NCI-H2171 (cell line): Measurements from ENCODE around the gene PLEKHA5.
"Not testable (repeated sequence)": the region's sequence is repeated elsewhere in the genome, so short reads cannot be mapped to it uniquely, and the experiment has no call there.

Source experiments
- DNase-seq: peaks from one replicate; lab custom pipeline; 2025; lab: John Stamatoyannopoulos, UW

The PLEKHA5 gene

GRCh38 chr12:19201661-19202060, 72.1 kb downstream of the PLEKHA5 start:
- no peak for DNase-seq

GRCh38 chr12:19203013-19203412, 73.5 kb downstream of the PLEKHA5 start:
- DNase-seq = no peak

DNA sequence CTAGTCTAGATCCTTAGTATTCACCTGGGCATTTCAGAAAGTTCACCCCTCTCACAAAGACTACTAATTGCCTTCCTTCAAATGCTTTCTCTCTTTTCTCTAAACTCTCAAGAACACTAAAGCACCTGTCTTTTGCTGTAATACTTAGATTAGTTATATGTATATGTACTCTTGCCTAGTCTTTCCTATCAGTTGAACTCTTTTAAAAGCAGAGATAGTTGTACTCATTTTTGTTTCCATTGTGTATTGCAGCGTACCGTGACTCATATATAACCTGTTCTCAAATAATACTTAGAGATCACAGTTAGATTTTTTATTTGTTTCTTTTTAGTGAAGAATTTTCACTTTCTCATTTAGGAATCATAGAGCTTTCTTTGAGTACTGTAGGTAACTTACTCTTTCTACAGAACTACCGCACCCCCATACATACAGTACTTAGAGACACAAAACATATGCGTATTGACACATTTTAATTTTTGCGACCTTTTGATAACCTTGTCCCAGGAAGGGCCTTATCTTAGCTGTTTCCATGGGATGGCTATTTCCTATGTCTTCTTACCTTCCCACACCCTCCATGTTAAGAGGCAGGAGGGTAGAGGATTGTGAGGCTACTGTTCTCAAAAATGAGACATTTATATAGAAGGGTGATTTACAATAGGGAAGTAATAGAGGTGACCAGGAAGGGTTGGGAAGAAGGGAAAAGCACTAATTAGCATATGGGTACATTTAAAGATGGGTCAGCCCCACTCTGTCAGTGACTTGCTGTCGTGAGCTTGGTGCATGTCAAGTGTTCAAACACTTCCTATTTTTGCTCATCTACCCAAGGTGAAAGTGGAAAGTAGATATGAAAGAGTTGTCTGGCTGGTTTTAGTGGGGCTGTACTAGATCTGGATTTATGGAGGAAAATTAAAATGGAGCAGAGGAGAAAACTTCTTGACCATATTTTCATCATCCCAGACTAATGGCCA, 74.3 kb downstream of the PLEKHA5 start:
- no peak for DNase-seq

DNA sequence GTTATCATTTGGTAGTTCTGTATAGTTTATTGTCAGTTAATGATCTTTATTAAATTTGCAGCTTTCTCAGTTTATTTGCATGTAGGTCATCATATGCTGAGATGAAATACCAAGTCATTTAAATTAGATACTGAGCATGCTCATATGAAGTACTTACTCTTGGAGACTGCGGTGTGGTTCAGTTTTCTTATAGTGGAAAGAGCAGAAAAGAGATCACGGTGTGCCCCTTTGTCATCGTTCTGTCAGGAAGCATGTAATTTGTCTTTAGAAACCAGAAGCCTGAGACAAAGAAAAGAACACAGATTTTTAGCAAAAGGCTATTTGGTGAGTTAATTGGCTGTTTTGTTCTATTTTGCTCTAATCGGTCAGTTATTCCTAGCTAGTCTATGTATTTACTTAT, 75.6 kb downstream of the PLEKHA5 start:
- no peak for DNase-seq

DNA sequence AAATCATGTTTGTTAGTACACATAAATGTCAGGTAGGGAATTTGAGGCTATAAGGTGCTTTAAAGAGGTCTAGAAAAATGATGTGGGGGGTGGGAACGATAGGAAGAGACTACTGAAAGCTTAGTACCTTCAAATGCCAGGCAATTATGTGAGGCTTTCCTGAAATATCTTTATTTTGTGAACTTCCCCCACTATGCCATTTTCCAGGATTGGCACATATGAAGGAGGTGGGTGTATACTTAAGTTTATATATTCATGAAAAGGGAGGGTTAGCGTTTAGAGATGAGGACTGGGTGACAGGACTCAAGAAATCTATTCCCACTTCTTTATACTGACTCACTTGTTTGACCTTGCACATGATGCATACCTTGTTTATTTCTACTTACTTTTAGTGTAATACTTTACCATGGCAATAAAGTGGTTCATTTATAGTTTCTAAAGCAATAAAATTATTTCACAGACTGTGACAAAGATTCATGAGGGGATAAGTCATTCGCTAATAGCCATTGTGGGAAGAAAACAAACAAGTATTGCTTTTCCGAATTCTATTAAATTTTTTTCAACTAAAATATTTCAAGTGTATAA, 77.1 kb downstream of the PLEKHA5 start:
- DNase-seq = no peak

GRCh38 chr12:19208456-19208855, 78.9 kb downstream of the PLEKHA5 start:
- no peak for DNase-seq

DNA sequence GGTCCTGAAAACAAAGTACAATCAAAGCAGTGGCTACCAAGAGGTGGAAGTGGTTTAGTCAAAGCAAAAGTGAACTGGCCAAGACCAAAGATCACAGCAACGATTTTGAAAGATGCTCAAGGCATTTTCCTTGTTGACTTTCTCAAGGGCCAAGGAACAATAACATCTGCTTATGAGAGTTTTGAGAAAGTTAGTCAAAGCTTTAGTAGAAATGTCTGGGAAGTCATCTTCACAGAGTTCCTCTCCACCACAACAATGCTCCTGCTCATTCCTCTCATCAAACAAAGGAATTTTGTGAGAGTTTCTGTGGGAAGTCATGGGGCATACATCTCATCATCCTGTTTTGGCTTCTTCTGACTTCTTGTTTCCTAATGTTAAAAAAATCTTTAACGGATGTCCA, 80.1 kb downstream of the PLEKHA5 start:
- DNase-seq = no peak

DNA sequence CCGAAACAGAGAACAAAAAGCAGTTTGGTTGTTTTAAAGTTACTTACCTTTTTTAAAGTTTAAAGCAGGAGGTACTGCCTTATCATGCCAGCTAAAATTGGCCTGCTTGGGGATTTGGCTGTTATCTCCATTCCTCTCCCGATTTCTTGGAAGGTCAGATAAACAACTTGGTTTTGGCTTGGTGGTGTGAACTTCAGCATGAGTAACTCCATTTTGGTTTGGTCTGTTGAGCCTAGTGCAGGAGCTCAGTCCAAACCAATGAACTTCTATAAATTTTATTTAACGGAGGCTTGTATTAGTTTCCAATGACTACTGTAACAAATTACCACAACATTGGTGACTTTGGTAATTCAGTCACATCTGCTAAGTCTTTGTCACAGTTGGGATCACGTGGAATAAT, 82.3 kb downstream of the PLEKHA5 start:
- no peak for DNase-seq

GRCh38 chr12:19212245-19212644, 82.7 kb downstream of the PLEKHA5 start:
- no peak for DNase-seq

DNA sequence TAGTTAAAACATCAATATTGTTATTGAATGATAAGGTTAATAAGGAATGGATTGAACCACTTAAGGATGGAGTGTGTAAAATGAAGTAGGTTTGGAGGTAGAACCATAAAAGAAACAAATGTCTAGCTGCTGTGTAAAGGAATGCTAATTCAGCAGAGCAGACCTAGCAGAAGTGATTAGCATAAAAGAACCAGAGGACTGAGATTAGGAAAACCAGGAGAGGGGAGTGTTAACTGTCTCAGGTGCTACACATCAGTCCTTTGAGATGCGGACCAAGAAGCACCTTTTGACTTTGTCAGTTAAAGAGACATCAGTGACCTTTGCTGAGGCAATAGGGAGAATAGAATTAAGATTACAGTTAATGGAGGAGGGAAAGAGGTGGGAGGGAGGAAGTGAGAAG, 84.5 kb downstream of the PLEKHA5 start:
- DNase-seq = no peak

DNA sequence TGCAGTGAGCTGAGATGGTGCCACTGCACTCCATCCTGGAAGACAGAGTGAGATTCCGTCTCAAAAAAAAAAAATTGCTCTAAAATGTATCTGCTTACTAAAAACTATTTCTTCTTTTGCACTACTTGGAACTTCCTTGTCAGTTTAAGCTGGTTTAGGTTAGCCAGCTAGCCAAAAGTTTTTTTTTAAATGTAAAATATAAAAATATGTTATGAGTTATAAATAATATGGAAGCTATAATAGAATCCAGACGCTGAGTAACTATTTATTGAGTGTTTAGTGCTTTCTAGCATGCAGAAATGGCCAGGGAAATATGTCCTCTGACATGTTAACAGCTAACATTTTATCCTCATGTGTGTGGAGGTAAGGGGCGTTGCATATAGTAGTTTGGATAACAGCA, 85.6 kb downstream of the PLEKHA5 start:
- DNase-seq = no peak

GRCh38 chr12:19217446-19217845, 87.9 kb downstream of the PLEKHA5 start:
- no peak for DNase-seq

DNA sequence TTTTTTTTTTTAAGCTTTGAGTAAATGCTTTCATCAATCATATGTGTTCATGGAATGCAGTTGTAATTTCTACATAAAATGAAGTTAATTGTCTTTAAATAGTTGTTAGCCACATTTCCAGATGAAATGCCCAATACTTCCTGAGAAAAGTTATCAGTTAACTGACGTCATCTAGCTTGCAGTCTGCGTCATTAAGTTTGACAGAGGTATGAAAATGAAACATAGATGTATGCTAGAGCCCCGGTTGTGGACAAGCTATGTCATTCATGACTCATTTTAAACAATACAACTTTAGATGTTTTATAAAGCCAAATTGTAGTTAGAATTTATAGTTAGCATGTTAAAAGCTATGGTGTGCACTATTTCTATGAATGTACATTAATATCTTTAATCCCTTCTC, 90.7 kb downstream of the PLEKHA5 start:
- DNase-seq = no peak

- DNase-seq = no peak
These were observed 91.4 kb downstream of the PLEKHA5 start for GRCh38 chr12:19220852-19221466.

- DNase-seq = no peak
These were observed 93.0 kb downstream of the PLEKHA5 start for GRCh38 chr12:19222558-19222957.

DNA sequence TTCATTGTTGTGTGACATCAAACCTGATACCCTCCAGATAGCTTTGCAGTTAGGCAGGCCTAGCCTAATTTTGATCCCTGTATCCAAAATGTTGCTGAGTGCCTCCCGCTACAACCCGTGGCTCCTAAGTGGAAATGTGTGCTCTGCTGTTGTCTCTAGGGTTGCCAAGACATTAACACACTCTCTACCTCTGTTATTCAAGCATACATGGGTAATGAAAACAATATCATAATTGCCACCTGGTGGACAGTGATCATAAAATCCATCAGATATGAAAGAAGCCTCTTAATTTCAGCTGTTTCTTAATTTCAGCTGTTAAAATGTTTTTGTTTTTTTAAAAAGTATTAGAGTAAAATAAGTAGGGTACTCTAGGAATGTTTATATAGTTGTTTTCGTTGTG, 93.5 kb downstream of the PLEKHA5 start:
- DNase-seq = peak; percentile 19

DNA sequence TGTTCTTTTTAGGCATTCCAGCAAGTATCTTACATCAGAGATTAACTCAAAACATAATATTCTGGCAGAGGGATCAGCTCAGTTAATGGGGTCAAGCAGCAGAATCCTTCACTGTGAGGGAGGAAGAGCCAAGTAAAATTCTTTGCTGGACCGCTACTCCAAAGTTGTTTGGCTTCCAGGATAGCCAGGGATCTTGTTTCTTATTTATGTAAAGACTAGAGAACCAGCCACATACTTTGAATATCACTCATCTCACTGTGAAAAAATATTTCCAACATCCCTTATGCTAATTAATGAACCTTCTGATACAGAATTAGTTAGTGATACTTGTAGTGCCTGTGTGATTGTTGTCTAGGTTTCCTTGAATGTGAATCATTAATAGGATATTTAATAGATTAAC, 94.2 kb downstream of the PLEKHA5 start:
- DNase-seq = no peak

DNA sequence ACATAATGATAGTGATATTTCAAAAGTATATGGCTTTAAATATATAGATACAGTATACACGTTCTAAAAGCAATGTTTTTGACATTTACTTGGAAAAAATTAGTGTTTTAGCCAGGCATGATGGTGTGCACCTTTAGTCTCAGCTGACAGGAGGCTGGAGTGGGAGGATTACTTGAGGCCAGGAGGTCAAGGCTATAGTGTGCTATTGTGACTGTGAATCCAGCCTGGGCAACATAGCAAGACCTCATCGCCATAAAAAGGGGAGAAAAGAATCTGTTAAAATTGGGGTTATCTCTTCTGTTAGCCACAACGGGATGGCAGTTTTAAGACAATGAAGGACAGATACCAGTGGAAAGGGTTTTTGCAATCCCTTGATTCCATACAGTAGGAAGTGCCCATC, 95.2 kb downstream of the PLEKHA5 start:
- no peak for DNase-seq

- no peak for DNase-seq
These were observed 97.8 kb downstream of the PLEKHA5 start for GRCh38 chr12:19227190-19227879.

GRCh38 chr12:19227880-19228210, 98.3 kb downstream of the PLEKHA5 start:
- DNase-seq = no peak

- not testable (repeated sequence) for DNase-seq
These were observed 99.5 kb downstream of the PLEKHA5 start for GRCh38 chr12:19229021-19229420.

- DNase-seq = no peak
These were observed 100.8 kb downstream of the PLEKHA5 start for GRCh38 chr12:19230299-19230866.
